HEK293 (cell line): ENCODE results near the gene FUT4.

Source experiments
- CTCF ChIA-PET: fragments of 350-600 bp; formaldehyde crosslinking; extraction: SDS; loops from one replicate; lab custom pipeline; 2021; ENCODE audit warnings: antibody characterized with exemption; lab: Yijun Ruan, JAX
- POLR2A ChIA-PET: fragments of 300-600 bp; formaldehyde crosslinking; extraction: SDS; loops from one replicate; lab custom pipeline; 2020; ENCODE audit warnings: antibody characterized with exemption, inconsistent platforms; lab: Yijun Ruan, JAX
- H3K27ac ChIP-seq: fragments of 200-500 bp; sonication (Bioruptor generic); 2 replicates; pipeline ENCODE4 v1.5.1; 2014; ENCODE audit warnings: low read depth, low read length, control low read depth, inconsistent platforms; ENCODE audit errors: extremely low read depth
- H3K36me3 ChIP-seq, 2 experiments: fragments of 200-500 bp in 1 of 2; sonication (Bioruptor generic) in 1 of 2; 1 replicate in 1 of 2; 2 replicates in 1 of 2; pipeline ENCODE4 v1.5.1; 2014 to 2017; ENCODE audit warnings: inconsistent platforms in 2 of 2, low read length in 2 of 2; ENCODE audit not compliant: control insufficient read depth in 2 of 2, insufficient read depth in 1 of 2
- H3K4me1 ChIP-seq: fragments of 200-500 bp; sonication (Bioruptor generic); 2 replicates; pipeline ENCODE4 v1.5.1; 2014; ENCODE audit warnings: mild to moderate bottlenecking, low read length, inconsistent platforms; ENCODE audit not compliant: control insufficient read depth, insufficient read depth
- H3K4me3 ChIP-seq: 2 replicates; pipeline ENCODE4 v1.5.1; 2011; ENCODE audit warnings: low read depth, mild to moderate bottlenecking, control low read depth, low read length, moderate library complexity
- H3K9me3 ChIP-seq: fragments of 200-500 bp; sonication (Bioruptor generic); 2 replicates; pipeline ENCODE4 v1.5.1; 2014; ENCODE audit warnings: low read depth, low read length, inconsistent platforms; ENCODE audit not compliant: control insufficient read depth, insufficient read depth
- EGR2 ChIP-seq: fragments of 450-650 bp; formaldehyde crosslinking; IDR thresholded peaks from 2 replicates; pipeline ENCODE4 v1.5.1; 2016; ENCODE audit warnings: low read depth, missing biosample characterization, missing genetic modification characterization
- GLI2 ChIP-seq: fragments of 450-650 bp; formaldehyde crosslinking; IDR thresholded peaks from 2 replicates; pipeline ENCODE4; 2017; ENCODE audit warnings: missing biosample characterization, missing genetic modification characterization, low read depth, borderline replicate concordance
- MYNN ChIP-seq: fragments of 450-650 bp; formaldehyde crosslinking; IDR thresholded peaks from 2 replicates; pipeline ENCODE4 v1.5.1; 2016; ENCODE audit warnings: missing biosample characterization, missing genetic modification characterization, borderline replicate concordance
- PRDM1 ChIP-seq: fragments of 450-650 bp; formaldehyde crosslinking; IDR thresholded peaks from 2 replicates; pipeline ENCODE4; 2016; ENCODE audit warnings: missing biosample characterization, missing genetic modification characterization
- TCF7L2 ChIP-seq: IDR thresholded peaks from 2 replicates; pipeline ENCODE4 v1.6.1; 2011; ENCODE audit warnings: low read depth, mild to moderate bottlenecking, inconsistent platforms, low read length, moderate library complexity, borderline replicate concordance
- ZBTB20 ChIP-seq: fragments of 450-650 bp; formaldehyde crosslinking; IDR thresholded peaks from 2 replicates; pipeline ENCODE4 v1.5.1; 2016; ENCODE audit warnings: missing biosample characterization, missing genetic modification characterization
- ZBTB8A ChIP-seq: fragments of 450-650 bp; formaldehyde crosslinking; IDR thresholded peaks from 2 replicates; pipeline ENCODE4 v1.5.1; 2016; ENCODE audit warnings: missing biosample characterization, missing genetic modification characterization
- ZNF138 ChIP-seq: fragments of 450-650 bp; formaldehyde crosslinking; IDR thresholded peaks from 2 replicates; pipeline ENCODE4 v1.5.1; 2016; ENCODE audit warnings: missing biosample characterization, missing genetic modification characterization, borderline replicate concordance
- ZNF169 ChIP-seq: fragments of 450-650 bp; formaldehyde crosslinking; IDR thresholded peaks from 2 replicates; pipeline ENCODE4 v1.5.1; 2016; ENCODE audit warnings: missing biosample characterization, missing genetic modification characterization
- ZNF223 ChIP-seq: fragments of 450-650 bp; formaldehyde crosslinking; IDR thresholded peaks from 2 replicates; pipeline ENCODE4 v1.5.1; 2016; ENCODE audit warnings: missing biosample characterization, missing genetic modification characterization
- ZNF37A ChIP-seq: fragments of 450-650 bp; IDR thresholded peaks from 2 replicates; pipeline ENCODE4 v1.5.1; 2018; ENCODE audit warnings: missing biosample characterization, missing genetic modification characterization
- ZNF394 ChIP-seq: fragments of 450-650 bp; formaldehyde crosslinking; IDR thresholded peaks from 2 replicates; pipeline ENCODE4 v1.5.1; 2016; ENCODE audit warnings: missing biosample characterization, missing genetic modification characterization, mild to moderate bottlenecking, moderate library complexity, borderline replicate concordance
- ZNF571 ChIP-seq: fragments of 450-650 bp; formaldehyde crosslinking; IDR thresholded peaks from 2 replicates; pipeline ENCODE4 v1.5.0; 2017; ENCODE audit warnings: missing biosample characterization, missing genetic modification characterization
- ZNF701 ChIP-seq: fragments of 450-650 bp; formaldehyde crosslinking; IDR thresholded peaks from 2 replicates; pipeline ENCODE4 v1.5.1; 2016; ENCODE audit warnings: missing biosample characterization, missing genetic modification characterization
- ZNF837 ChIP-seq: fragments of 450-650 bp; formaldehyde crosslinking; IDR thresholded peaks from 2 replicates; pipeline ENCODE4 v1.5.1; 2016; ENCODE audit warnings: missing biosample characterization, missing genetic modification characterization
- TF ChIP-seq, protein P1 (sequence below): fragments of 450-650 bp; formaldehyde crosslinking; IDR thresholded peaks from 2 replicates; pipeline ENCODE4 v1.5.1; 2016; ENCODE audit warnings: missing biosample characterization, missing genetic modification characterization
- TF ChIP-seq, protein P2 (sequence below): fragments of 450-650 bp; formaldehyde crosslinking; IDR thresholded peaks from 2 replicates; pipeline ENCODE4 v1.5.1; 2016; ENCODE audit warnings: missing biosample characterization, missing genetic modification characterization
- TF ChIP-seq, protein P3 (sequence below): fragments of 450-650 bp; formaldehyde crosslinking; IDR thresholded peaks from 2 replicates; pipeline ENCODE4; 2016; ENCODE audit warnings: missing biosample characterization, missing genetic modification characterization
- TF ChIP-seq, protein P4 (sequence below): fragments of 450-650 bp; formaldehyde crosslinking; IDR thresholded peaks from 2 replicates; pipeline ENCODE4 v1.5.1; 2016; ENCODE audit warnings: missing biosample characterization, missing genetic modification characterization

FUT4 gene

DNA sequence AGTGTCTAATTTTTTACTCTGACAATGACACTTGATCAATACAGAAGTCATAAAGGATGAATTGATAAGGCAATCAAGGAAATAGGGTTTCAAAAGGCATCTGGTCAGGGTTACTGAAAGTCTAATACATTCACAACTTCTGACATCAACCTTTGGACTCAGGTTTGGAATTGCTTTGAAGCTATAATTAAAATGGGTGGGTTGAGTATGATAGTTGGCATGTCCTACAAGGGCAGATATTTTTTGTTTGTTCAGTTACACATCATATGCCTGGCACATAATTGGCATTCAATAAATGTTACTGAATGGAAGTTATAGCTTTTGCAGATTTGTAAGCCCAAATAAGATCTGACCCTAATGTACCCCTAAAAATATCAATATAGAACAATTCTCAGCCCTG lies 7.3 kb upstream of the FUT4 start (continued):
- no peak for TF ChIP-seq ZNF394 (tag by site-specific recombination)
- no peak for TF ChIP-seq ZBTB8A

DNA sequence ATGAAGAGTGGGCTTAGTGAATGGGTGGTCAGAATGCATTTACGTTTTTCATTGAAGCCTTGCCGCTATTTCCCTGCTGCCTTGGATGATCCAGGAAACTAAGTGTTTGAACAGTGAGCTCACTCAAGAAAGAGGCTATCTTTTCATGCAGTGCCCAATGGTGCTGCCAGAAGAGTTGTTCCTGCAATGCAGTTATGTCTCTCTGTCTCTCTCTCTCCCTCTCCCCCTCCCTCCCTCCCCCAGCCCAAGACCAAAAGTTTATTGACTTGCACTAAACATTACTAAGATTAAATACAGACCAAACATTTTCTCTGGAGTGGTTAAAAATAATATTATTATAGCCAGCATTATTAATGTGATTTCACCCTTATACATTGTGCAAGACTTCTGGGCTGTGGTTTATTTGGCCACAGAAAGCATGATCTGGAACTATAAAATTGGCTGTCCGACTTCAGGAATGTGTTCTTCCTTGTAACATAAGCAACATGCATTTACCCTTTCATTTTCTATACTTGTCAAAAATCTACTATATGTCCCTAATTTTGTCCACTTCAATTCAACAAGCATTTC lies 6.6 kb upstream of the FUT4 start:
- CTCF ChIA-PET, result interaction anchor here (0.6 to 1.6 kb wide), 2 partner anchors 11 to 533 kb away, joined by 3 to 5 read pairs; no protein-coding TSS in a partner anchor

DNA sequence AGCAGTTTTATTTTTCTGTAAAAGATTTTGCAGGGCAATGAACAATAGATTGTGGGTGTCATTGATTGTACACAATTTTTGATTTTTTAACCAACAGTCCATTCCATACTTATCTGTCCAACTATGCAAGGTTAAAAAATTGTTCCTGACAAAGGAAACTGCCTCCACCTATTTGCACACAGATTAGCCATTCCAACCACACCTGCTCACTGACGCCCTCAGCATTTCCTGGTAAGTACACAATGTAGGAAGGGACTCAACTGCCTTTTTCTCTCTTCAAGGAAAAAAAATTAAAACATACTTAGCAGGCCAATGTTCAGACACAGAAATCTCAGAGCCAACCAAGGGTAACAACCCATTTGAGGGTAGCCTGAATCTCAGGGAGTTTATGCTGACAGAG lies 4.3 kb upstream of the FUT4 start:
- Histone ChIP-seq H3K36me3 (no peaks in the 10 kb centered on the region), H3K27ac (no peak overlapping the region), H3K9me3 (no peaks in the 10 kb centered on the region), H3K4me3 (no peak overlapping the region), H3K4me1 (no peaks in the 10 kb centered on the region)
- no peak for TF ChIP-seq ZBTB20 (tag by site-specific recombination)
- ChIA-PET CTCF (interaction anchor here (1.1 kb wide), 2 partner anchors 13 to 18 kb away, joined by 4 to 5 read pairs; no protein-coding TSS in a partner anchor), POLR2A (no interaction called here)

More for the DNA sequence above, 6.6 kb upstream of the FUT4 start:
- Histone ChIP-seq H3K9me3 (no peaks in the 10 kb centered on the region), H3K27ac (no peak overlapping the region), H3K36me3 (no peaks in the 10 kb centered on the region), H3K4me3 (no peak overlapping the region), H3K4me1 (no peaks in the 10 kb centered on the region)
- TF ChIP-seq ZNF837 (tag by site-specific recombination), result no peak
- TF ChIP-seq ZNF138 (tag by site-specific recombination), result no peak
- no peak for TF ChIP-seq MYNN (tag by site-specific recombination)
- no peak for TF ChIP-seq PRDM1 (tag by site-specific recombination)
- no peak for TF ChIP-seq ZNF571 (tag by site-specific recombination)
- TF ChIP-seq, protein P1, sequence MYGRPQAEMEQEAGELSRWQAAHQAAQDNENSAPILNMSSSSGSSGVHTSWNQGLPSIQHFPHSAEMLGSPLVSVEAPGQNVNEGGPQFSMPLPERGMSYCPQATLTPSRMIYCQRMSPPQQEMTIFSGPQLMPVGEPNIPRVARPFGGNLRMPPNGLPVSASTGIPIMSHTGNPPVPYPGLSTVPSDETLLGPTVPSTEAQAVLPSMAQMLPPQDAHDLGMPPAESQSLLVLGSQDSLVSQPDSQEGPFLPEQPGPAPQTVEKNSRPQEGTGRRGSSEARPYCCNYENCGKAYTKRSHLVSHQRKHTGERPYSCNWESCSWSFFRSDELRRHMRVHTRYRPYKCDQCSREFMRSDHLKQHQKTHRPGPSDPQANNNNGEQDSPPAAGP, result no peak
- TF ChIP-seq, protein P2, sequence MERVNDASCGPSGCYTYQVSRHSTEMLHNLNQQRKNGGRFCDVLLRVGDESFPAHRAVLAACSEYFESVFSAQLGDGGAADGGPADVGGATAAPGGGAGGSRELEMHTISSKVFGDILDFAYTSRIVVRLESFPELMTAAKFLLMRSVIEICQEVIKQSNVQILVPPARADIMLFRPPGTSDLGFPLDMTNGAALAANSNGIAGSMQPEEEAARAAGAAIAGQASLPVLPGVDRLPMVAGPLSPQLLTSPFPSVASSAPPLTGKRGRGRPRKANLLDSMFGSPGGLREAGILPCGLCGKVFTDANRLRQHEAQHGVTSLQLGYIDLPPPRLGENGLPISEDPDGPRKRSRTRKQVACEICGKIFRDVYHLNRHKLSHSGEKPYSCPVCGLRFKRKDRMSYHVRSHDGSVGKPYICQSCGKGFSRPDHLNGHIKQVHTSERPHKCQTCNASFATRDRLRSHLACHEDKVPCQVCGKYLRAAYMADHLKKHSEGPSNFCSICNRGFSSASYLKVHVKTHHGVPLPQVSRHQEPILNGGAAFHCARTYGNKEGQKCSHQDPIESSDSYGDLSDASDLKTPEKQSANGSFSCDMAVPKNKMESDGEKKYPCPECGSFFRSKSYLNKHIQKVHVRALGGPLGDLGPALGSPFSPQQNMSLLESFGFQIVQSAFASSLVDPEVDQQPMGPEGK (tag by site-specific recombination), result no peak
- TF ChIP-seq ZNF223, result no peak
- TF ChIP-seq, protein P3, sequence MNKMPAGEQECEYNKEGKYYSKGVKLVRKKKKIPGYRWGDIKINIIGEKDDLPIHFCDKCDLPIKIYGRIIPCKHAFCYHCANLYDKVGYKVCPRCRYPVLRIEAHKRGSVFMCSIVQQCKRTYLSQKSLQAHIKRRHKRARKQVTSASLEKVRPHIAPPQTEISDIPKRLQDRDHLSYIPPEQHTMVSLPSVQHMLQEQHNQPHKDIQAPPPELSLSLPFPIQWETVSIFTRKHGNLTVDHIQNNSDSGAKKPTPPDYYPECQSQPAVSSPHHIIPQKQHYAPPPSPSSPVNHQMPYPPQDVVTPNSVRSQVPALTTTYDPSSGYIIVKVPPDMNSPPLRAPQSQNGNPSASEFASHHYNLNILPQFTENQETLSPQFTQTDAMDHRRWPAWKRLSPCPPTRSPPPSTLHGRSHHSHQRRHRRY, result no peak
- no peak for TF ChIP-seq TCF7L2
- TF ChIP-seq ZNF169 (tag by site-specific recombination), result no peak
- TF ChIP-seq GLI2, result no peak
- no peak for TF ChIP-seq ZNF37A (tag by site-specific recombination)
- TF ChIP-seq, protein P4, sequence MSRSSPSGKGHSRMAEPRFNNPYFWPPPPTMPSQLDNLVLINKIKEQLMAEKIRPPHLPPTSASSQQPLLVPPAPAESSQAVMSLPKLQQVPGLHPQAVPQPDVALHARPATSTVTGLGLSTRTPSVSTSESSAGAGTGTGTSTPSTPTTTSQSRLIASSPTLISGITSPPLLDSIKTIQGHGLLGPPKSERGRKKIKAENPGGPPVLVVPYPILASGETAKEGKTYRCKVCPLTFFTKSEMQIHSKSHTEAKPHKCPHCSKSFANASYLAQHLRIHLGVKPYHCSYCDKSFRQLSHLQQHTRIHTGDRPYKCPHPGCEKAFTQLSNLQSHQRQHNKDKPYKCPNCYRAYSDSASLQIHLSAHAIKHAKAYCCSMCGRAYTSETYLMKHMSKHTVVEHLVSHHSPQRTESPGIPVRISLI (tag by site-specific recombination), result no peak
- no peak for TF ChIP-seq EGR2
- TF ChIP-seq ZNF701, result no peak
- no peak for TF ChIP-seq ZBTB20 (tag by site-specific recombination)
- POLR2A ChIA-PET, result no interaction called here
